ENCODE data around the gene CYP46A1. TPM values are rescaled to one million over a fixed set of nuclear protein-coding genes. Genes with fewer than 3 reads are reported as not detected.

CYP46A1 gene
- total RNA-seq, 3 donors from 2014 or later (not counting 1 experiment from before 2014, with no cell fraction given), result 0.09 to 0.45 (median 0.09) TPM

DNA sequence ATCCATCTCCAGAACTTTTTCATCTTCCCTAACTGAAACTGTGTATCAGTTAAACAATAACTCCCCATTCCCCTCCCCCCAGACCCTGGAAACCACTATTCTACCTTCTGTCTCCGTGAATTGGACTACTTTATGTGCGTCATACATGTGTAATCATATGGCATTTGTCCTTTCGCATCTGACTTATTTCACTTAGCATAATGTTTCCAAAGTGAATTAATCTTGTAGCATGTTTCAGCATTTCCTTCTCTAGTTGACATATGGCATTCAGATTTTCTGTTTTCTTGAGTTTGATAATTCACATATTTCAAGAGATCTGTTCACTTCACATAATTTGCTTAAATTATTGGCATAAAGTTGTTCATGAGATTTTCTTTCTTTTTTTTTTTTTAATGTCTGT is 9.8 kb downstream of the CYP46A1 start:
- WGBS (ENCODE audit: insufficient coverage), result 64% methylated on average over 3 of the region's 3 CpGs
- no peak overlapping the region for H3K27ac ChIP-seq (ENCODE audit: low read length)
- TF ChIP-seq, protein P1, sequence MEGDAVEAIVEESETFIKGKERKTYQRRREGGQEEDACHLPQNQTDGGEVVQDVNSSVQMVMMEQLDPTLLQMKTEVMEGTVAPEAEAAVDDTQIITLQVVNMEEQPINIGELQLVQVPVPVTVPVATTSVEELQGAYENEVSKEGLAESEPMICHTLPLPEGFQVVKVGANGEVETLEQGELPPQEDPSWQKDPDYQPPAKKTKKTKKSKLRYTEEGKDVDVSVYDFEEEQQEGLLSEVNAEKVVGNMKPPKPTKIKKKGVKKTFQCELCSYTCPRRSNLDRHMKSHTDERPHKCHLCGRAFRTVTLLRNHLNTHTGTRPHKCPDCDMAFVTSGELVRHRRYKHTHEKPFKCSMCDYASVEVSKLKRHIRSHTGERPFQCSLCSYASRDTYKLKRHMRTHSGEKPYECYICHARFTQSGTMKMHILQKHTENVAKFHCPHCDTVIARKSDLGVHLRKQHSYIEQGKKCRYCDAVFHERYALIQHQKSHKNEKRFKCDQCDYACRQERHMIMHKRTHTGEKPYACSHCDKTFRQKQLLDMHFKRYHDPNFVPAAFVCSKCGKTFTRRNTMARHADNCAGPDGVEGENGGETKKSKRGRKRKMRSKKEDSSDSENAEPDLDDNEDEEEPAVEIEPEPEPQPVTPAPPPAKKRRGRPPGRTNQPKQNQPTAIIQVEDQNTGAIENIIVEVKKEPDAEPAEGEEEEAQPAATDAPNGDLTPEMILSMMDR (IDR thresholded peaks at IDR 0.05), result no peak
- H3K27ac Mint-ChIP-seq, result no peak overlapping the region
- H3K27me3 ChIP-seq (ENCODE audit: control insufficient read depth, insufficient read depth, low read length), result peaks cover 4% of the 10 kb centered on the region
- no peaks in the 10 kb centered on the region for H3K36me3 ChIP-seq (ENCODE audit: control insufficient read depth, insufficient read depth, low read length)
- intact Hi-C loops (cut with micrococcal nuclease), result no loop called here
- no peak overlapping the region for H3K4me3 ChIP-seq (ENCODE audit: low read length)
- ATAC-seq (no peak), DNase-seq (no peak)
- H3K27me3 Mint-ChIP-seq (ENCODE audit: low read depth in 2 of 2), result peaks cover 44 to 60% of the 10 kb centered on the region in 2 donors
- peaks cover 0 to 2% of the 10 kb centered on the region in 2 donors for H3K4me1 Mint-ChIP-seq
- no peaks in the 10 kb centered on the region for H3K9me3 Mint-ChIP-seq
- H3K9me3 ChIP-seq (ENCODE audit: control insufficient read depth, insufficient read depth, low read length), result no peaks in the 10 kb centered on the region
- H3K36me3 Mint-ChIP-seq, result no peaks in the 10 kb centered on the region
- H3K4me3 Mint-ChIP-seq, result no peak overlapping the region
- H3K4me1 ChIP-seq (ENCODE audit: control insufficient read depth, insufficient read depth, low read length), result peaks cover 2% of the 10 kb centered on the region

DNA sequence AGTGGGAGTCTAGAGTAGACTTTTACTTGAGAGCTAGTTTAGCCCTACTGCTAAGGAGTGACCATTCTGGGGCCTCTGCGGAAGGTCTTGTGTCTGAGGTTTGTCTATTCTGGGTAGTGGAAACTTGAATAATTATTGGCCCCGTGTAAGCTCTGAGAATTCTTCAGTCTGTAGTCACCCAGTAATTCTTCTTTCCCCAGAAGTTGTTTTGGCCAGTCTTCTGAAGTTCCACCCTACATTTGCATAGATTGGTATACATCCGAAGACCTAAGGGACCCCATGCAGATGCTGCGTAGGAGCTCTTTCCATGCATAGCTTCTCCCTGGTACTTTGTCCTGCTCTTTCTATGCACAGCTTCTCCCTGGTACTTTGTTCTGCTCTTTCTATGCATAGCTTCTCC is 12.8 kb downstream of the CYP46A1 start:
- TF ChIP-seq, protein P1 (IDR thresholded peaks at IDR 0.05), result no peak
- Histone ChIP-seq H3K9me3 (ENCODE audit: control insufficient read depth, insufficient read depth, low read length) (no peaks in the 10 kb centered on the region), H3K4me3 (ENCODE audit: low read length) (no peak overlapping the region), H3K4me1 (ENCODE audit: control insufficient read depth, insufficient read depth, low read length) (peaks cover 8% of the 10 kb centered on the region), H3K36me3 (ENCODE audit: control insufficient read depth, insufficient read depth, low read length) (no peaks in the 10 kb centered on the region), H3K27me3 (ENCODE audit: control insufficient read depth, insufficient read depth, low read length) (no peaks in the 10 kb centered on the region), H3K27ac (ENCODE audit: low read length) (no peak overlapping the region)
- 88% methylated on average over 4 of the region's 4 CpGs for WGBS (ENCODE audit: insufficient coverage)
- H3K36me3 Mint-ChIP-seq, result no peaks in the 10 kb centered on the region
- intact Hi-C loops (cut with micrococcal nuclease), result no loop called here
- H3K4me1 Mint-ChIP-seq, result peaks cover 0 to 5% of the 10 kb centered on the region in 2 donors
- DNase-seq (no peak), ATAC-seq (no peak)
- no peak overlapping the region for H3K4me3 Mint-ChIP-seq
- H3K27me3 Mint-ChIP-seq (ENCODE audit: low read depth in 2 of 2), result peaks cover 21 to 29% of the 10 kb centered on the region in 2 donors
- H3K27ac Mint-ChIP-seq, result no peak overlapping the region
- no peaks in the 10 kb centered on the region for H3K9me3 Mint-ChIP-seq

DNA sequence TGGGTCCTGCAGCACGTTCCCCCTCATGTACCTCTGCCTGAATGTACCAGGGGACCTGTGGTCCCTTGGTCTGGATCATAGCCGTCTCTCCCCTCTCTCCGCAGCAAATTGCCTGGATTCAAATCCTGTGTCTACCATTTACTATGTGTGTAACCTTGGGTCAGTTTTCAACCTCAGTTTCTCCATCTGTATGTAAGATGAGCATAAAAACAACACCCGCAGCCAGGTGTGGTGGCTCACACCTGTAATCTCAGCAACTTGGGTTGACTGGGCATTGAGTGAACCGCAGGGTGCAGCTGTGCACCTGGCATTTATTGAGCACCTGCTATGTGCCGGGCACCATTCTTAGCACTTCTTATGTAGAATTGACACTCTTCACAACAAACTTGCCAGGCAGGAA is 14.1 kb downstream of the CYP46A1 start:
- TF ChIP-seq, protein P1 (IDR thresholded peaks at IDR 0.05), result no peak
- 75% methylated on average over 5 of the region's 6 CpGs for WGBS (ENCODE audit: insufficient coverage)
- no peak for ATAC-seq
- Mint-ChIP-seq H3K9me3 (peaks cover 2 to 3% of the 10 kb centered on the region in 2 donors), H3K36me3 (peaks cover 5% of the 10 kb centered on the region), H3K4me1 (peaks cover 0 to 5% of the 10 kb centered on the region in 2 donors), H3K27ac (no peak overlapping the region), H3K27me3 (ENCODE audit: low read depth in 2 of 2) (peaks cover 21 to 34% of the 10 kb centered on the region in 2 donors), H3K4me3 (no peak overlapping the region)
- no peaks in the 10 kb centered on the region for H3K27me3 ChIP-seq (ENCODE audit: control insufficient read depth, insufficient read depth, low read length)
- no peak overlapping the region for H3K4me3 ChIP-seq (ENCODE audit: low read length)
- peaks cover 4% of the 10 kb centered on the region for H3K9me3 ChIP-seq (ENCODE audit: control insufficient read depth, insufficient read depth, low read length)
- intact Hi-C loops (cut with micrococcal nuclease), result no loop called here
- no peak for DNase-seq
- H3K4me1 ChIP-seq (ENCODE audit: control insufficient read depth, insufficient read depth, low read length), result peaks cover 8% of the 10 kb centered on the region
- H3K27ac ChIP-seq (ENCODE audit: low read length), result no peak overlapping the region
- H3K36me3 ChIP-seq (ENCODE audit: control insufficient read depth, insufficient read depth, low read length), result no peaks in the 10 kb centered on the region

DNA sequence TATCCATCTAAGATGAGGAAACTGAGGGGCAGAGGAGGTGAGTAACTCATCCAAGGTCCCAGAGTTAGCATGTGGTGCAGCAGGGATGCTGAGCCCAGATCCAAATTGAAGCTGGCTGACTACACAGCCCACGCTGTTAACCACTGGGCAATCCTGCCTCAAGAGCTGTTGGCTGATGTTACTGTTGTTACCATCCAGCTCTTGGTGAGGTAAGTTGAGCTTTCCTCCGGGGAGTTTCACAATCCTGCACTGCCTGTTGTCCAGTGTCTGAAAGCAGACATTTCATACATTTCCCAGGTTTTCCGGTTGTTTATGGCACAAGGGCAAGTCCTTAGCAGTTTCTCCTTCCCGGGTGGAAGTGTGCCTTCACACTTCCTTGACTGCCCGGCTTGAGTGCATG is 14.5 kb downstream of the CYP46A1 start:
- ATAC-seq (no peak), DNase-seq (no peak)
- WGBS (ENCODE audit: insufficient coverage), result 45% methylated on average over 5 of the region's 5 CpGs
- Mint-ChIP-seq H3K4me3 (no peak overlapping the region), H3K9me3 (peaks cover 6 to 7% of the 10 kb centered on the region in 2 donors), H3K4me1 (peaks cover 0 to 5% of the 10 kb centered on the region in 2 donors), H3K27ac (no peak overlapping the region), H3K27me3 (ENCODE audit: low read depth in 2 of 2) (peaks cover 25 to 38% of the 10 kb centered on the region in 2 donors), H3K36me3 (peaks cover 9% of the 10 kb centered on the region)
- intact Hi-C loops (cut with micrococcal nuclease), result no loop called here
- Histone ChIP-seq H3K9me3 (ENCODE audit: control insufficient read depth, insufficient read depth, low read length) (peaks cover 8% of the 10 kb centered on the region), H3K4me1 (ENCODE audit: control insufficient read depth, insufficient read depth, low read length) (peaks cover 8% of the 10 kb centered on the region), H3K36me3 (ENCODE audit: control insufficient read depth, insufficient read depth, low read length) (no peaks in the 10 kb centered on the region), H3K4me3 (ENCODE audit: low read length) (no peak overlapping the region), H3K27ac (ENCODE audit: low read length) (no peak overlapping the region), H3K27me3 (ENCODE audit: control insufficient read depth, insufficient read depth, low read length) (no peaks in the 10 kb centered on the region)
- TF ChIP-seq, protein P1 (IDR thresholded peaks at IDR 0.05), result no peak
